GM21367 (cell line): ENCODE measurements around the gene AKT1.
"Not testable (repeated sequence)": the region's sequence is repeated elsewhere in the genome, so short reads cannot be mapped to it uniquely, and the experiment has no call there.

Experiments
- ATAC-seq: cut with Tn5 transposase; IDR thresholded peaks from one replicate; pipeline ENCODE4 v1.9.1; 2021; ENCODE audit not compliant: unreplicated experiment

AKT1 gene

GRCh38 chr14:104755621-104756020, 39.9 kb downstream of the AKT1 start:
- ATAC-seq: no peak

DNA sequence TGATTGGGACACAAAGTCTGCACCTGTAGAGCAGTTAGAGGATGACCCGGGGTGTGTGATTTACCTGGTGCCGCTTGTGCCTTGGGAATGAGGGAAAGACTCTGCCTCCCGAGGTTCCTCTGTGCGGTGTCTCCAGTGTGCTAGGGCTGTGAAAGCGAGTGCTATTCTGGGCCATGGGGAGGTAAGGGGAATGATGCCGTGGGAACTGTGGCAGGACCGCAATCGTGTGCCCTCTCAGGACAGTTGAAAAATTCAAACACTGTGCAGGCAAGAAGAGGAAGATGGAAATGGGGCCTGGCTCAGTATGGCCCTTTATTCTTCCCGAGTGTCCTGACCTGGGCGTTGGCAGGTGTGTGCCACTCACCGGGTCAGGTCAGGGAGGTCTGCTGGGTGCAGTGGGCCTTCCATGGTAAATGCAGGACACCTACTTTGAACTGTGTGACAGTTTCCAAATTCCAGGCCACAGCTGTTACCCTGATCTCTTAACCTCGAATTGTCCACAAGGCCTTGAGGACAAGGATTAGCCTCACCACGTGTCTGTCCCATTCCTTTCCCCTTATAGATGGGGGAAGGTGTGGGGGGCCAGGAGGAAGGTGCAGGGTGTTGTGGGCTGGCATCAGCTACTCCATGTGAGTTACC, 41.2 kb downstream of the AKT1 start:
- no peak for ATAC-seq

GRCh38 chr14:104753528-104754212, 41.9 kb downstream of the AKT1 start:
- no peak for ATAC-seq

DNA sequence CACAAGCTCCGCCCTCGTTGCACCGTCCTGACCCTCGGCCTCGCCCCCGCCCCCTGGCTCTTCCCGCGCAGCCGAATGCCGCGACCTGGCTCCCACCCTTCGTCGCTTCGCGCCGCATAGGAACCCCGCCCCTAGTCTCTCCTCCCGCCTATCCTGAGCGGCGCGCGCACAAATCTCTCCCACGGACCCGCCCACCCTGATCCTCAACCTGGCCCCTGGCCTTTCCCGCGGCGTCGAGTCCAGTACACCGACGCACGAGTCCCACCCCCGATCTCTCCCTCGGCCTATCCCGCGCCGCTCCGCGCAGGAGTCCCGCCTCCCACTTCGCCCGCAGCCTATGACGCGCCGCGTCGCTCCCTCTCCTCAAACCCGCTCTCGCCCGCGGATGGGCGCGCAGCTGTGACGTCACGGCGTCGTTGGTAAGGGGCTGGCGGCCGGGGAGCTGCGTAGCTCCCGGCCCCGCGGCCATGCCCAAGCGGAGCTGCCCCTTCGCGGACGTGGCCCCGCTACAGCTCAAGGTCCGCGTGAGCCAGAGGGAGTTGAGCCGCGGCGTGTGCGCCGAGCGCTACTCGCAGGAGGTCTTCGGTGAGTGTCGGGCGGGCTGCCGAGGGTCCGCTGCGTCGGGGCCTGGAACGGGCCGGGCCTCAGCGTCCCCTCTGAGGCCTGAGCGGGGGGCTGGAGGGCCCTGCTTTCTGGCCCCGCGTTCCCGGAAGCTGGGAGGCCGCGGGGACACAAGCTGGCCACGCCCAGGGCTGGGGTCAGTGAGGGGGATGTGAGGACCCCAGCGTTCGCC, 42.6 kb downstream of the AKT1 start, which contains the start of gene SIVA1:
Gene SIVA1, plus strand, starts transcription at position 413 of the 793 bp plus-strand sequence. Its CDS starts 55 bp downstream, at position 468.
- peak; percentile 78 for ATAC-seq

GRCh38 chr14:104752423-104752734, 43.2 kb downstream of the AKT1 start:
- ATAC-seq: no peak

GRCh38 chr14:104751539-104752422, 43.8 kb downstream of the AKT1 start:
- no peak for ATAC-seq

GRCh38 chr14:104750753-104751057, 44.8 kb downstream of the AKT1 start:
- not testable (repeated sequence) for ATAC-seq

DNA sequence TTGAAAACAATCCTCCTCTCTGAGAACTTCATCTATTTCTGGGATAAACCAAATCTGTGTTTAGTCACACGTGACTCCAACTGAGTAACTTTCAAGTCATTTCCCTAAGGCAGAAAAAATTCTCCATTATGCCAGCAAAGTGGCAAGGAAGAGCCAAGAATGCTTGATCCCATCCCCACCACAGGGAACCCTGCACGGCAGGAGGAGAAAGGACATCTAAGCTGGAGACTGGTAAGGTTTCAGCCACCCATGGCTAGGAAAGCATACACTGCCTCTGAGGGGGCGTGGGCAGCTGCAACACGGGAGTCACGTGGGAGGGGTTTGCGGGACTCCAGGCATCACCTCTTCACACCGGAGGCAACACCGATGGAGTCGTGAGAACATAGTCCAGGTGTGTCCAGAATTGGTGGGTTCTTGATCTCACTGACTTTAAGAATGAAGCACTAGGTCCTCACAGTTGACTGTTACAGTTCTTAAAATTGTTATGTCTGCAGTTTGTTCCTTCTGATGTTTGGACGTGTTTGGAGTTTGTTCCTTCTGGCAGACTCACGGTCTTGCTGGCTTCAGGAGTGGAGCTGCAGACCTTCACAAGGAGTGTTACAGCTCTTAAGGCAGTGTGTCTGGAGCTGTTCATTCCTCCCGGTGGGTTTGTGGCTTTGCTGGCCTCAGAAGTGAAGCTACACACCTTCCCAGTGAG, 45.3 kb downstream of the AKT1 start:
- ATAC-seq: no peak

GRCh38 chr14:104749111-104749649, 46.4 kb downstream of the AKT1 start:
- ATAC-seq: no peak

DNA sequence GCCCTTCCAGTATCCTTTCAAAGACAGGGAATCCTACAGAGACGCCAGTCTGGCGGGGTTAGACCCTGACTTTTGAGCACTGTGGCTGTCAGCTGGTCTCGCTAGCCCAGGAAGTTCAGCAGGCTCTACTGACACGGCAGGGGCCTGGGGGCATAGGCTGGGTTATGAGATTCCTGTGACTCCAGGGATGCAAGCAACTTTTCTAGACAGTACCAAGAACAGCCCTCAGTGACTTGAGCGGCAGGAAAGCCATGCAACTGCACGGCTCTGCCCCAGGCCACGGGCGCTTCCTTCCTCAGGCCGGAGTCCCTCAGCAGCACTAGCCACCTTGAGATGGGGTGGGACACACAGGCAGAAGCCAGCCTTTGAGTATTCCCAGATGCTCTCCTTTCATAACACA, 47.7 kb downstream of the AKT1 start:
- ATAC-seq: no peak

DNA sequence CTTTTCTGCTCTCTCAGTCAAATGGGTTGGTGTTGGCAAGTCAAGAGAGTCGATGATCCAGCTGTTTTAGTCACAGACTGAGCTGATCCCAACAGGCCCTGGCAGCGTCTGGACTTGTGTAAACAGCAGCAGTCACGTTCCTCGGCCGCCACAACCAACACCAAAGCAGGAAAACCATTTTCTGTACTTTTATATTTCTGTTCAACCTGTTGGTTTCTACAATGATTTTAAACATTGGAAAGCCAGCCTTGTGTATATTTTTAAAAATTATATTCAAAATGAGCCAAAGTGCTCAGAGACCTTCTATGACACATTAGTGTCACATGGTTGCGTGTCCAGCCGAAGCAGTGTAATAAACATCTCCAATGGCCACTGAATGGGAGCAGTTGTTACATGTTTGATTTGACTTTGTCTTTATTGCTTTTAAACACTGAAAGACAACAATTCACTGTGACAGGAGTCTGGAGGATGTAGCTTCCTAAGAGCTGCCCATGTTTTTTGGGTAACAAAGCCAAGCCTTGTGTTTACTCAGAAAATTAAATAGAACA, 48.5 kb downstream of the AKT1 start:
- ATAC-seq: no peak

DNA sequence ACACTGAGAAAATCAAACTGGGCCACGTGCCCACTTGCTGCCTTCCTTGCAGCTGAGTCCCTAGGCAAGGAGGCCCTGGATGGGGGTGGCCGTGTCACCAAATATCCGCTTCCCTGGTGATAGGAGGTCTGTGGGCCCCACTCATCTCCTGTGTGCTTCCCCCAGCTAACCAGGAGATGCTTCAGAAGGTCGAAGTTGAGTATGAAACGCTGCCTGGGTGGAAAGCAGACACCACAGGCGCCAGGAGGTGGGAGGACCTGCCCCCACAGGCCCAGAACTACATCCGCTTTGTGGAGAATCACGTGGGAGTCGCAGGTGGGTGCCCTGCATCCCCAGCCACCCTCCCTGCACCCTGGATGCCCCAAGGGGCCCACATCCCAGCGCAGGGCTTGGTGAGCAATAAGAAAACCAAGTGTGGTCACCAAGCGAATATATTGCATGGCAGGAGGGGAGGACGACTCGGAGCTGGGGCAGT, 49.4 kb downstream of the AKT1 start:
- ATAC-seq: no peak

- no peak for ATAC-seq
Measured at GRCh38 chr14:104745431-104745830, 50.1 kb downstream of the AKT1 start.

DNA sequence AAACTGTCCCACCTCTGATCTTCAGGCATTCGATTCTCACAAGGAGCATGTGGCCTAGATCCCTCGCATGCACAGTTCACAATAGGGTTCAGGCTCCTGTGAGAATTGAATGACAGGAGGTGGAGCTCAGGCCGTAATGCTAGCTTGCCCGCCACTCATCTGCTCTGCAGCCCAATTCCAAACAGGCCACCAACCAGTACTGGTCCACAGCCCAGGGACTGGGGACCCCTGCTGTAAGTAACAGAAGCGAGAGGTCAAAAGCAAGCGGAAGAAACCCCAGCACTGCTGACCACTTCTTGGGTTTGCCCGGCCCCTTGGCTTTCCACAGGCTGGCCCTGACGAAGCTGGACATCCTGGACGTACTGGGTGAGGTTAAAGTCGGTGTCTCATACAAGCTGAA, 51.1 kb downstream of the AKT1 start:
- no peak for ATAC-seq

- ATAC-seq: no peak
Measured at GRCh38 chr14:104743461-104744380, 51.8 kb downstream of the AKT1 start.

GRCh38 chr14:104742586-104743455, 52.7 kb downstream of the AKT1 start:
- ATAC-seq: no peak

- ATAC-seq: no peak
Measured at GRCh38 chr14:104741803-104742251, 53.7 kb downstream of the AKT1 start.
